AG10803 (cell line): ENCODE measurements around the gene WNT9A.

Source experiments
- DNase-seq: peaks from one replicate; pipeline ENCODE4 v3.0.0; 2010; ENCODE audit warnings: low read depth
- H3K4me3 ChIP-seq: 2 replicates; pipeline ENCODE4 v1.5.1; 2011; ENCODE audit warnings: mild to moderate bottlenecking, low read length, control low read depth
- CTCF ChIP-seq: conservative IDR thresholded peaks from 2 replicates; pipeline ENCODE4 v1.5.1; 2011; ENCODE audit warnings: mild to moderate bottlenecking, low read length, control low read depth, inconsistent platforms

WNT9A gene

GRCh38 chr1:227915564-227916553 lies 31.9 kb downstream of the WNT9A start:
- H3K4me3 ChIP-seq, result no peak overlapping the region
- no peak for TF ChIP-seq CTCF
- DNase-seq, result no peak

GRCh38 chr1:227914801-227915563 lies 32.8 kb downstream of the WNT9A start:
- no peak for TF ChIP-seq CTCF
- H3K4me3 ChIP-seq, result no peak overlapping the region
- no peak for DNase-seq

- no peak for DNase-seq
- no peak for TF ChIP-seq CTCF
- no peak overlapping the region for H3K4me3 ChIP-seq
Observed at GRCh38 chr1:227913764-227914721, 33.7 kb downstream of the WNT9A start.

- DNase-seq, result no peak
- no peak overlapping the region for H3K4me3 ChIP-seq
- no peak for TF ChIP-seq CTCF
Observed at GRCh38 chr1:227913396-227913763, 34.4 kb downstream of the WNT9A start.

GRCh38 chr1:227912866-227913265 lies 34.9 kb downstream of the WNT9A start:
- no peak overlapping the region for H3K4me3 ChIP-seq
- no peak for TF ChIP-seq CTCF
- DNase-seq, result no peak

- no peak overlapping the region for H3K4me3 ChIP-seq
- TF ChIP-seq CTCF, result no peak
Observed at GRCh38 chr1:227911376-227911775, 36.4 kb downstream of the WNT9A start.

More at GRCh38 chr1:227911376-227911775, 36.4 kb downstream of the WNT9A start:
- DNase-seq, result no peak
